C4-2B (cell line): ENCODE results near the gene SLC4A2.

ENCODE experiments used
- CTCF ChIP-seq: fragments of 450-650 bp; conservative IDR thresholded peaks from 2 replicates; pipeline ENCODE4 v1.5.1; 2017; ENCODE audit warnings: mild to moderate bottlenecking
- ZFX ChIP-seq: fragments of 450-650 bp; IDR thresholded peaks from 2 replicates; pipeline ENCODE4 v1.6.1; 2017

GRCh38 chr7:151070574-151070960 lies 11.2 kb downstream of the SLC4A2 start:
- TF ChIP-seq CTCF, result no peak
- TF ChIP-seq ZFX, result no peak
